ENCODE results near the gene CACNB2. TPM values are rescaled to one million over a fixed set of nuclear protein-coding genes. Genes with fewer than 3 reads are reported as not detected.

CACNB2 gene
- total and polyA plus RNA-seq, 8 donors = 4.9 to 11.1 (median 7.3) TPM

- Histone ChIP-seq H3K9me3 (no peaks in the 10 kb centered on the region), H3K4me1 (no peaks in the 10 kb centered on the region), H3K27me3 (no peaks in the 10 kb centered on the region), H3K27ac (no peak overlapping the region), H3K36me3 (no peaks in the 10 kb centered on the region), H3K4me3 (no peak overlapping the region)
- intact Hi-C loops (cut with DNase I) = no loop called here
- WGBS, 2 donors = 91 to 94% methylated on average over 11 of the region's 11 CpGs
- TF ChIP-seq CTCF (IDR thresholded peaks at IDR 0.05) = no peak
- DNase-seq (no peak), FAIRE-seq (no peak), ATAC-seq (no peak)
These were observed 343.4 kb downstream of the CACNB2 start for GRCh38 chr10:18483516-18484186.

- WGBS, 2 donors = 77 to 83% methylated on average over 3 of the region's 3 CpGs
- no peak overlapping the region for H3K4me3 ChIP-seq
- FAIRE-seq (no peak), ATAC-seq (no peak), DNase-seq (no peak)
- H3K4me1 ChIP-seq = no peaks in the 10 kb centered on the region
- no peaks in the 10 kb centered on the region for H3K36me3 ChIP-seq
- intact Hi-C loops (cut with DNase I) = no loop called here
- no peaks in the 10 kb centered on the region for H3K27me3 ChIP-seq
- no peak for TF ChIP-seq CTCF (IDR thresholded peaks at IDR 0.05)
- H3K27ac ChIP-seq = no peak overlapping the region
- H3K9me3 ChIP-seq = no peaks in the 10 kb centered on the region
These were observed 346.2 kb downstream of the CACNB2 start for GRCh38 chr10:18486438-18486837.

GRCh38 chr10:18490755-18491154 is 350.5 kb downstream of the CACNB2 start:
- 90 to 96% methylated on average over 4 of the region's 4 CpGs for WGBS, 2 donors
- TF ChIP-seq CTCF (IDR thresholded peaks at IDR 0.05) = no peak
- Histone ChIP-seq H3K4me1 (no peaks in the 10 kb centered on the region), H3K36me3 (no peaks in the 10 kb centered on the region), H3K4me3 (no peak overlapping the region), H3K9me3 (no peaks in the 10 kb centered on the region), H3K27ac (no peak overlapping the region), H3K27me3 (no peaks in the 10 kb centered on the region)
- FAIRE-seq = no peak
- ATAC-seq = no peak
- intact Hi-C loops (cut with DNase I) = no loop called here
- no peak for DNase-seq

- DNase-seq = no peak
- no peak overlapping the region for H3K27ac ChIP-seq
- intact Hi-C loops (cut with DNase I) = no loop called here
These were observed 357.7 kb downstream of the CACNB2 start for GRCh38 chr10:18497806-18498369.

More at GRCh38 chr10:18497806-18498369, 357.7 kb downstream of the CACNB2 start:
- no peak for ATAC-seq
- no peak for FAIRE-seq
- Histone ChIP-seq H3K27me3 (no peaks in the 10 kb centered on the region), H3K36me3 (no peaks in the 10 kb centered on the region), H3K4me1 (no peaks in the 10 kb centered on the region), H3K9me3 (no peaks in the 10 kb centered on the region), H3K4me3 (no peak overlapping the region)
- no peak for TF ChIP-seq CTCF (IDR thresholded peaks at IDR 0.05)
- WGBS, 2 donors = 88% methylated on average over 8 of the region's 8 CpGs

Measured in pancreas (tissue), 10 donors.